ENCODE results near the gene CKS2.
"Not testable (repeated sequence)": the region's sequence is repeated elsewhere in the genome, so short reads cannot be mapped to it uniquely, and the experiment has no call there.

The CKS2 gene

DNA sequence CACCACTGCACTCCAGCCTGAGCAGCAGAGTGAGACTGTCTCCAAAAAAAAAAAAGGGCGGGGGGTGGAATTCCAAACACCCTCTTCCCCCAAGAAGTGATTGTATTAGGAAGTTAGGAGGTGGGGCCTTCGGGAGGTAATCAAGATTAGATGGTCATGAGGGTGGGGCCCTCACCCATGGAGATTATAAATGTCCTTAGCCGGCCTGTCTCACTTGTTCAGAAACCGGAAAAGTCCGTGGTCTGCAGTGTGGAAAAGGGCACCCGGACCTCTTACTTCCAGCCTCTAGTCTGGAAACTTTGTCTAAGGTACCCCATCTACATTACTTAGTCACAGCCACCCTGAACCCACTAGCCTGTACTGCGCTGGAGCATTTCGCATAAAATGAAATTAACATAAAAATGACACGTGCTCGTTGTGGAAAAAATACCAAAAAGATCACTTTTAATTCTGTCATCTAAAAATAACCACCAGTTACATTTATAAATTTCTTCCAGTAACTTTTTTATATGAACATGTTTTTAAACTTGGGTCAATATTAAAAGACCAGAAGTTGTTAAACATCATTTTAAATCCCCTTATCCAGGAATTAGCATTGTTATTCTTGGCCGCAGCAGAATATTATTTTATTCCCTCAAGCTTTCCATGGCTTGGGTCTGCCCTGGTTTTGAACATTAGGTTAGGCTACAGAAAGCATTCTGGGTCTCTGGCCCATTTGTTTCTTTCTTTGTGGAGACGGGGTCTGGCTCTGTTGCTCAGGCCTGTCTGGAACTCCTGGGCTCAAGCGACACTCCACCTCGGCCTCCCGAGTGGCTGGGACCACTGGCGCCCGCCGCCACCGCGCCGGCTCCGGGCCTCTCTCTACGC is 1.2 kb upstream of the CKS2 start:
- DNase-seq (ENCODE audit: low read depth in 3 of 3, low spot score in 1 of 3) = no peak

DNA sequence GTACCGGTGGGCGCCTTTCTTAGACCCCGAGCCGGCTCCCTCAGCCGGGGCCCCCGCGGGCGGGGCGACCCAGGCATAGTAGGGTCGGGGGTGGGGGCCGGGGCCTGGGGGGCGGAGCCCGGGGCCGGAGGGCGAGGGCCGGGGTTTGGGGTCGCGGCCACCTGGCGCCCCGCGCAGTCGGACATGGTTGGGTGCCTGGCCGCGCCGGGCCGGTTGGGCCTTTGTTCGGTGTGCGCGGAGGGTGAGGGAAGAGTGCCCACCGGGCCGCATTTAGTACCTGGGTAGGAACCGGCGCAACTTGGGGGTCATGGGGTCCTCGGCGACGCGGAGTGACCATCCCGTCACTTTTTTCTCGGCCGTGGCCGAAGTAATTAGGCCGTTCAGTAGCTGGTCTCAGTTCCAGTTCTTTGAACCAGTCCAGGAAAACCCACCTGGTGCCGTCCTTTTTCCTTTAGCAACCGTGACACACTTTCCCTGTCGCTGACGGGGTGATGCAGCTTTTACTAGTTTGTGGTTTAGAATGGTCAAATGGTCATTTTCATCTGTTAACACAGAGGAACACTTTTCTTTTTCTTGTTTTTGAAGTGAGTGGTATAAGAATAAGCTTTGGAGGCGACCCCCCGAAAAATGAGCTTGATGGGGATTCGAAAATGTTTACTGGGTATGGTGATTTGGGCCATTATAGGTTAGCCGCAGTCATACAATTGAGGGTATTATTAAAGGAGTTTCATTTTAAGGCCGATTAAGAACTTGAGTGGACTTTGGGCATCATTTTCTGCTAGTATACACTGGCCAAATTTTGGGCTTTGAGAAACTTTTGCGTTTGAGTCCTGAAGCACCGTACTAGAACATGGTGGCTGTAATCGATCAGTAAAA is 589 bp downstream of the CKS2 start:
- DNase-seq (ENCODE audit: low read depth in 3 of 3, low spot score in 1 of 3) = no peak

DNA sequence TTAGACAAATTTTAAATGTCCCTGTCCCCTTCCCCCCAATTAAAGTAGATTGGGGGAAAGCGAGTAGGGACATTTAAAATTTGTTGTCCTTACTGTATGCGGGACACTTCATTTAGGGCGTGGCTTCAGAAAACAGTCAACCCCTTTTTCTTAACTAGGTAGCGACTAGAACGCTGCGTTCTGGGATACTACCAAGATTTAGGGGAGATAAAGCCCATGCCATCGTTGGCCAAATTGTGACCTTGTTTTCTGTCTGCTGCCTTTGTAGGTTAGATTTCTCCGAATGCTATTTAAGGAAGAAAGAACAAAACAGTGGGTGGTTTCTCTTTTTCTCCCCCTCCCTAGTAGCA is 1.2 kb downstream of the CKS2 start:
- no peak for DNase-seq (ENCODE audit: low read depth in 3 of 3, low spot score in 1 of 3)

DNA sequence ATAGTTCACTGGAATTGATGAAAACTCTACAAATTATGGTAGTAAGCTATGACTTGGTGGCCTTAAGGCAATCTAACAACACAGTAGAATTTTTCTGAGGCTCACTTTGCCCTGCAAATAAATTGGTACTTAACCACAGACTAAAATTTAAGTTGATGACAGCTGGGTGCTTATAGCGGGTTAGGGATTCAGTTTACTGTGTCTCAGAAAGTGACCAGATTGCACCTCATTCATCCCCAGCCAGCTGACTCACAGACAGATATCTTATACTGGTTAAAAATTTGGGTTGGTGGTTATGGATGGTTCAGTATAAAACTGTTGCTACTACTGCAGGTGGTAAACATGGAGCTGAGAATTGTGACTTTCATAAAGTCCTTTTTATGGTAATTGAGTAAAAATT is 2.8 kb downstream of the CKS2 start:
- DNase-seq (ENCODE audit: low read depth in 3 of 3, low spot score in 1 of 3) = no peak

DNA sequence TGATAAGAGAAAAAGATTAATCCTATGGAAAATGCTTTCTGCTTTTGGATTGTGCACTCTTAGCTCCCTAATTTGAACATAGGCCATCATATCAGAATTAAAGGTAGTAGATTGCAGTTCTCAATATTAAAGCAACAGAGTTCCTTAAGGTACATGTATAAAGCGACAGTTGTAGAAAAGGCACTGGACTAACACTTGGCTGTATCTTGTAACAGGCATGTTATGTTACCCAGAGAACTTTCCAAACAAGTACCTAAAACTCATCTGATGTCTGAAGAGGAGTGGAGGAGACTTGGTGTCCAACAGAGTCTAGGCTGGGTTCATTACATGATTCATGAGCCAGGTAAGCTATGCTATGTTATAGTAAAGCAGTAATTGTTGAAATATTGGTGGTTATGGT is 4.0 kb downstream of the CKS2 start:
- DNase-seq (ENCODE audit: low read depth in 3 of 3, low spot score in 1 of 3) = no peak

DNA sequence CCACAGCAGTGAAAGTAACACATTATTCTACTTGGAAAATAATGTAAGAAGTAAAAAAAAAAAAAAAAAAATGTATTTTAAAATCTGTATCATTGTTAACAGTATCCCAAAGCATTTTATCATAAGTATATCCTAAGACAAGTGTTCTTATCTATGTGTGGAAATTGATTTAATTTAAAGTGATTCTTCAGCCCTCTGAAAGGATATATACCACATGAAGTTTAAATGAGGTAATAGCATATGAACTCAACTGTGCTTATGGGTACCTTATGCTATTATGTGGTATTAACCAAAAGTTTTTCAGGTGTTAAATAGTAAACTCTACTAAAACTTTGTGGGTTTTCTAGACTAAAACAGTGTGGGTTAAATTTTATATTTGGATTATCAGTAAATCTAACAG is 4.5 kb downstream of the CKS2 start:
- no peak for DNase-seq (ENCODE audit: low read depth in 3 of 3, low spot score in 1 of 3)

DNA sequence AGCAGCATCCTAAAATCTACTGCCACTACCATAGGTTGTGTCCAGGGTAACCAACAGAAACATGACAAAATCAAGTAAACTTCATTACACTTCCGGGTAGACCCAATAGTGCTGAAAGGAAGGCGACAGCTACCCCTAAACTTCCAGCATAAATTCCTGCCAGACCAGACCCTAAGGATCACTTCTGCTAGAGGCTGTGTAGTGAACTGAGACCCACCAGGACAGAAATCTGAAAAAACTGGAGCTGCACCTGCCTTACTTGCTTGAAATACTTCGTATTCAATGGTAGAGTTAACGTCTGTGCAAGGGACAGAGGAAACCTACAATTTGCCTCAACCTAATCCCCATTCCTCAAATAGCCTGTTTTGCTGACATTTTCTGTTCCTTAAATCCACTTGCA is 6.3 kb downstream of the CKS2 start:
- no peak for DNase-seq (ENCODE audit: low read depth in 3 of 3, low spot score in 1 of 3)

DNA sequence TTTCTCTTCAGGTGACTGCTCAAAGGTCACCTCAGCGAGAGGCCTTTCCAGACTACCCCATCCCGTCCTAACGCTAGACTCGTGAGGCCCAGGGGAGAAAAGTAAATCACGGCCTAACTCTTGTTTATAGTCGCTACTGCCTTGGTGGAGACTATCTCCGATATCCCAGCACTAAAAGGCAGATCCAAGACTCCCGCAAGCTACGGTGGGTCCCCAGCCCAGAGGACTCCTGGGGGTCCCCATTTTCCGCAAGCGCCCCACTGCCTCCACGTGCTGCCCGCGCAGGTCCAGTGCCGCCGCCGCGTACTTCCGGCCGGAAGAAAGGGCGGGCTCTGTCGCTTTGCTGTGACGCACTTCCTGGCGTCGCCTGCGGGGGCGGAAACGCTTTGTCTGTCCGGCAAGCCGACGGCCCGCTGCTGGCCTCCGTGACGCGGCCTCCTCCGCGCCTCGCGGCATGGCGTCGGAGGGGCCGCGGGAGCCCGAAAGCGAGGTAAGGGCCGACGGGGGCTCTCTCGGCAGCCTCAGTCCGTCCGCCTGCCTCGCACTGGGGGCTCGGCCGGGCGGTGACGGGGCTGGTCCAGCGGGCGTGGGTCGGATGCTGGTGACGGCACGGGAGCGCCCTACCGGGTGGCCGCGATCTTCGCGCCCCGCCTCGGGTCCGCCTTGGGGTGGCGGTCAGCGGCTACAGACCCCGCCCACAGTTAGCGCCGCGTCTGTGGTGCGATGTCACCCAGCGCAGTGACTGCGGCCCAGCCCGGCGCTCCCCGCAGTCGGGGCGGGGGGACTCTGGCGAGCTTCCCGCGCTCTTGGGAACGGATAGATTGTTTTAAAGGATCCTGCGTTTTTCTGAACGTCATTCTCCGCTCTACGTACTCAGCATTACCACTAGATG is 7.4 kb downstream of the CKS2 start, which contains the start of gene SECISBP2:
SECISBP2 (plus strand) TSS at position 378 of the 892 bp plus-strand sequence; CDS start at position 455, 77 bp downstream.
- peak; percentile 77 to 93 (median 85) for DNase-seq (ENCODE audit: low read depth in 3 of 3, low spot score in 1 of 3)

DNA sequence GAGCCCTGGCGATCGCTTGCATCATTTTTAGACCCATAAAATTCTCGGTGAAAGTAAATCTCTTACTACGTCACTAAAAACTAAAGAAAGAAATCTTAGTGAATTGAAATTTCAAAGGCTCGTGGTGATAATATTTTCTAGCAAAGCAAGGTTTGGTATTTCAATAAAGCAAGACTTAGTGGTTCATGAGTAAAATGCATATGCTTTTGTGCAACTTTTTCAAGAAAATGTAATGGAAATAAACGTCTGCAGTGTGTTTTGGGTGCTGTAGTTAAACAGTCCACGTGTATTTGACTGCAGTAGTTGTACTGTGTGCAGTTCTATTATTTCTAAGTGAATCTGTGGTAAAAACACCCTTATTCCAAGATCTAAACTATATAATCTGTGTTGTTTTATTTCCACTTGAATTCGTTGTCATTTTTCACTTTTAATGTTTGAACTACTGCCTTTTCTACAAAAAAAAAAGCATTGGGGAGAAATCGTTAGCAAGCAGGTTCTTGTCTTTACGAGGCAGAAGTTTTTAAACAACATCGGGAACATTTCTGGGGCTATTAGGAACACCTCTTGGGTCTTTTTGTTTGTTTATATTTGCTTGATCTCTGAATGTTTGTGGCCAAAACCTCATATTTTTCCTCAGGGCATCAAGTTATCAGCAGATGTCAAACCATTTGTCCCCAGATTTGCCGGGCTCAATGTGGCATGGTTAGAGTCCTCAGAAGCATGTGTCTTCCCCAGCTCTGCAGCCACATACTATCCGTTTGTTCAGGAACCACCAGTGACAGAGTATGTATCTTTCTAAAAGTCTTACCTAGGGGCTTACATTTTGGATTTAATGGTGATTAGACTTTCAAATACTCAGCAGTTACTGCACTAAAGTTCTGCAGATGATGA is 8.3 kb downstream of the CKS2 start:
- DNase-seq (ENCODE audit: low read depth in 3 of 3, low spot score in 1 of 3) = no peak

DNA sequence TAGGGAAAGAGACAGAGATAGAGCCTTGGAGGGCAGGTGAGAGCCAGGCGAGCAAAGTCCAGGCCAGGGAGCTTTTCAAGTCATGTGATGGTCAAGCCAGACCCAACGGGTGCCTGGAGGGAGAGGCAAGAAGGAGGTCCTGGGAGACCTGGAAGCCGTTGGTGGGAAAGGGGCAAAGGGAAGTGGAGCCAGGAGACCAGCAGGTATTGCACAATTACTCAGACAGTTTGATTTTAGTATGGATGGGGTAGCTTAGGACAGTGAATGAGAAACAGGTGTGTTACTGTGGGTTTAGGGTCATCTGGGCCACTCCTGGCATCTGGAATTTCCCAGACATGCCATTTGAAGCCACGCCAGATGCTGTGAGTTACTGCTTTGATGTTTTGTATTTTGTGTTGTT is 12.4 kb downstream of the CKS2 start:
- DNase-seq (ENCODE audit: low read depth in 3 of 3, low spot score in 1 of 3) = no peak

DNA sequence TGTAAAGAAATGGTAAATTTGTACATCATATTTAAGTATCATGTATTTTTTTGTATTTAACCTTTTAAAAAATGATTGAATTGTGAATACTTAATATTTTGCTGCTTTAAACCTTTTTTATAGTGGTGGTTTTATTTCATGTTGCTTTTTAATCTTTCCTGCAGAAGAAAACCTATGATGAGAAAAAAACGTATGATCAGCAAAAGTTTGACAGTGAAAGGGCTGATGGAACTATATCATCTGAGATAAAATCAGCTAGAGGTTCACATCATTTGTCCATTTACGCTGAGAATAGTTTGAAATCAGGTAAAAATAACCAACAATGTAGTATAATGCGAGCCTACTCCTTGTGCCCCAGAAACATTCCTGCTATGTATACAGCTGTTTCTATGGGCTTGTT is 14.7 kb downstream of the CKS2 start:
- no peak for DNase-seq (ENCODE audit: low read depth in 3 of 3, low spot score in 1 of 3)

DNA sequence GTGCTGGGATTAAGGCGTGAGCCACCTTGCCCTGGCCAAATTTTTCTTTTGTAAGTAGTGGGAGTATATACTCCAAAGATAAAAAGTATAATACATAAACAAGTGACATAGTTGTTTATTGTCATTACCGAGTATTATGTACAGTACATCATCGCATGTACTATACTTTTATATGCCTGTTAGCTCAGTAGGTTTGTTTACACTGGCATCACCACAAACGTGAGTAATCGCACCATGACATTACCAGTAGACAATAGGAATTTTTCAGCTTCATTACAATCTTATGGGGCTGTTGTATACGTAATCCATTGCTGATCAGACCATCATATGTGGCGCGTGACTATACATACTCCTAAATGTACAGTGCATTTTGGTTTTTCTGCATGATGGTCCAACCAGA is 17.1 kb downstream of the CKS2 start:
- no peak for DNase-seq (ENCODE audit: low read depth in 3 of 3, low spot score in 1 of 3)

DNA sequence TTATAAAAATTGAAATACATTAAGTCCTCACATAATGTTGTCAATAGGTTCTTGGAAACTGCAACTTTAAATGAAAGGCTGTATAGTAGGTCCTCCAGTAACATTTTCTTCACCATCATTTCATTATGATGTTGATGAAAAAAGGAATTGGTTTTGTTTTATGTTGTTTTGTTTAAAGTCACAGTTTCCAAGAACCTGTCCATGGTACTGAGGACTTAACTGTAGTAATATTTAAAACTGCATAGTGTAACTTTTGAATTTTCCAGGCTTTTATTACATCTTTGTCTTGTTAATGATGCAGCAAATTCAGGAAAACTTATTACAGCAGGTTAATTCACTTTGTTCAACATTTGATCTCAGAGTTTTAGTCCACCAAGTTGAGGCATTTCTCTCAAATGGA is 18.9 kb downstream of the CKS2 start:
- DNase-seq (ENCODE audit: low read depth in 3 of 3, low spot score in 1 of 3) = no peak

DNA sequence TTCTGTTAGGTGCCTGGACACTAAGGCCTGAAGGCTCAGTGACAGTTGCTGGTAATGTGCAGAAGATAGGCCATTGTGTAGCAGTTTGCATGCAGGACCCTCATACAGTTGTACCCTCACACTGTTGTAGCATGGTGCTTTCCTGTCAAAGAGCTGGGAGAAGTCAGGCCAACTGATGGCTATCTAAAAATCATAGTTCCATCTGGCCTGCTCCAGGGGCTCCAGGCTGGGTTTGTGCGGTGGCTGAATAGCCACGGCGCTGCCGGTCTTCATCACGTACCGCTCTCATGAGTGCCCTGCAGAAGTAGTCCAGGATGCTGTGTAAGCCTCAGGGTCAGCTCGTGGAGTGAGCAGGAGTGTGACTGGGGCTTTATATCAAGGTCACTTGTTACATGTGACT is 19.5 kb downstream of the CKS2 start:
- no peak for DNase-seq (ENCODE audit: low read depth in 3 of 3, low spot score in 1 of 3)

DNA sequence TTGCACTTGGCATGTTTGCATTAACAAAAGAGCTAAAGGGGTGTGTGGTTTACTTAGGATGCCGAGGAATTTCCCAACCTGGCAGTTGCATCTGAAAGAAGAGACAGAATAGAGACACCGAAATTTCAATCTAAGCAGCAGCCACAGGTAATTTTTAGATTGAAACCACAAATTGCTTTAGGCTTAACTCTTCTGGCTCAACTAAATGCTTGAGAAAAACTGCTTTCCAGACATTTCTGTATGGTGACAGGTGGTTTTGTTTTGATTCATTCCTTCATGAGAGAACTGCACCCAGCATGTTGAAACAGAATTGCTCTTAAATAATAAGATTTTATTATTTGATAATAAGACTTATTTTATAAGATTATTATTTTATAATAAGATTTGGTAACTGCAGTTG is 28.8 kb downstream of the CKS2 start:
- DNase-seq (ENCODE audit: low read depth in 3 of 3, low spot score in 1 of 3) = no peak

DNA sequence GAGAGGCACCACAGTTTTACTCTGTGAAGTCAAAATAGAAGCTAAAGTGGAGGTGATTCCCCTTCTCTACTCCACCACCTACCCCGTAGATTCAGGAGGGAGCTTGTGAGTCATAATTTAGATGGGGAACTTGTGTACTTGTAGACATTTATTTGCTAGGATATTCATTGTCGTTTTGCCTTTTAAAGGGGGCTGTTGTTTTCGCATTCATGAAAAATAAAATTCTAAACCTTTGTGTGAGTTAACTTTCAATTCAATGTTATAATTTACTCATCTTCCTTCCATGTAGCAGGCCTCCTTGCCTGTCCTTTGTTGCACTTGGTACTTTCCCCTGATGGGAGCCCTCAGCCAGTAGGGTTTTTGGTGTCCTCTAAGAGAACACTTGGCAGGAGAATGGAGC is 29.3 kb downstream of the CKS2 start:
- no peak for DNase-seq (ENCODE audit: low read depth in 3 of 3, low spot score in 1 of 3)

DNA sequence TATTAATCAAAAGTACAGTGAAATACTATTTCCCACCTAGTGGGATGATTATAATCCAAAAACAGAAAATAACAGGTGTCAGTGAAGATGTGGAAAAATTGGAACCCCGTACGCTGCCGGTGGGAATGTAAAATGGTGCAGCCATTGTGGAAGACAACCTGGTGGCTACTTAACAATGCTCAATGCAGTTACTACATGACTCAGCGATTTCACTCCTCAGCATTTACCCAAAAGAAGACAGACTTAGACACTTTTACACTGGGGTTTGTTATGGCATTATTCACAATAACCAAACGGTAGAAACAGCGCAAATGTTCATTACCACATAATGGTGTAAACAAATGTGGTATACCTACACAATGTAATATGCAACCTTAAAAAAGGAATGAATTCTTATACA is 31.2 kb downstream of the CKS2 start:
- DNase-seq (ENCODE audit: low read depth in 3 of 3, low spot score in 1 of 3) = no peak

DNA sequence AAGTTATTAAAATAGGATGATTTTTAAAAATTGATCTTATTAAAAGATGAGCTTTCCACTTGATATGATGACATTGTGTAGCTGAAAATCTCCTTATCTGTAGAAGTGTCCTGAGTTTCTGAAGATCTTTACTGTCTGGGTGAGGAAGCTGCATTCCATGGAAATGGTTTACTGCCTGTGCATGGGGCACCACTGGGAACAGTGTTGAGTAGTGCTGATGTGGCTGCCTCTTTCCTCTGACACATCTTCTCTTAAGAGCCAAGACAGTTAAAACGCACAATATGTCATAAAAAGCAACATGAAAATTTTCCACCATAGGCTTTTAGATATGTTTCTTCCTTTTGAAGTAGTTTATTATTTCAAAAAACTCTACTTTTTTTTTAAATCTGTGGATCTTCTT is 32.0 kb downstream of the CKS2 start:
- DNase-seq (ENCODE audit: low read depth in 3 of 3, low spot score in 1 of 3) = no peak

DNA sequence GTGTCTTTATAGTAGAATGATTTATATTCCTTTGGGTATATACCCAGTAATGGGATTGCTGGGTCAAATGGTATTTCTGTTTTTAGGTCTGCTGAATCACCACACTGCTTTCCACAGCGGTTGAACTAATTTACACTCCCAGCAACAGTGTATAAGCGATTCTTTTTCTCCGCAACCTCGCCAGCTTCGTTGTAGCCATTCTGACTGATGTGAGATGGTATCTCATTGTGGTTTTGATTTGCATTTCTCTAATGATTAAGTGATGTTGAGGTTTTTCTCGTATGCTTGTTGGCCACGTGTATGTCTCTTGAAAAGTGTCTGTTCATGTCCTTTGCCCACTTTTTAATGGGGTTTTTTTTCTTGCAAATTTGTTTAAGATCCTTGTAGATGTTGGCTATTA is 32.8 kb downstream of the CKS2 start:
- not testable (repeated sequence) for DNase-seq (ENCODE audit: low read depth in 3 of 3, low spot score in 1 of 3)

DNA sequence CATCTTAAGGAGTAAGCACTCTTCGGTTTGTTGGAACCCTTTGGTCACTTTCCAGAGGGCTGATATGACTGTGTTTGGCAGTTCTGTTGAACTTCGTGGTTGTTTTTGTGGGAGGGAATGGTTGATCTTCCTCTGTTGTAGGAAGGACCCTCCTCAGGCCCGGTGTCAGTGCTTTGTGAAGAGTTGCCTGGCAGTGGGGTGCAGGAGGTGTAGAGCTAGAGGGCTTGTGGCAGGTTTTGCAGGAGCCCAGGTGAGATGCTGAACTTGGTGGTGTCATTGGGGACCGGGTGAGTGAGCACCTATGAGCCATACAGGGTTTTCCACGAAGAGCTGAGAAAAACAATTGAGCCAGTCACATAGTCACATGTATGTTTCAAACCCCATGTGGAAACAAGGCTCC is 34.5 kb downstream of the CKS2 start:
- no peak for DNase-seq (ENCODE audit: low read depth in 3 of 3, low spot score in 1 of 3)

Measured in stimulated activated CD4-positive, alpha-beta T cell treated with anti-CD3 and anti-CD28 coated beads, TNF-alpha, amount 100 ng/mL, for 1 hour (primary cell).